CD4-positive, alpha-beta memory T cell (primary cell): ENCODE results near the gene ATP6AP2. TPM values are rescaled to one million over a fixed set of nuclear protein-coding genes. Genes with fewer than 3 reads are reported as not detected.
A peak's percentile ranks its signal among the peaks of the same experiment; 100 is the strongest.

ENCODE experiments used
- CTCF ChIA-PET: fragments of 350-600 bp; sonication (Branson Sonifier 250); formaldehyde crosslinking; loops from one replicate; lab custom pipeline; 2021; ENCODE audit warnings: inconsistent platforms; ENCODE audit not compliant: partially characterized antibody; lab: Charles Lee
- POLR2A ChIA-PET: fragments of 350-600 bp; sonication (Branson Sonifier 250); formaldehyde crosslinking; loops from one replicate; lab custom pipeline; 2021; ENCODE audit not compliant: partially characterized antibody; lab: Charles Lee
- DNase-seq, 5 donors: peaks; one replicate each; pipeline versions ENCODE4 v3.0.0 to v3.0.0-alpha.2; 2020 to 2022; ENCODE audit warnings: mixed read lengths in 1 of 5
- H3K27ac ChIP-seq: one replicate; pipeline ENCODE4 v1.7.0; 2013; ENCODE audit warnings: low read depth, low read length
- H3K27me3 ChIP-seq: 2 replicates; pipeline ENCODE4 v1.7.0; 2013; ENCODE audit warnings: mild to moderate bottlenecking, low read length, moderate library complexity; ENCODE audit not compliant: insufficient read depth
- H3K36me3 ChIP-seq: 2 replicates; pipeline ENCODE4 v1.7.0; 2013; ENCODE audit warnings: mild to moderate bottlenecking, low read length, moderate library complexity; ENCODE audit not compliant: insufficient read depth
- H3K4me1 ChIP-seq: 2 replicates; pipeline ENCODE4 v1.7.0; 2013; ENCODE audit warnings: mild to moderate bottlenecking, low read length, moderate library complexity; ENCODE audit not compliant: insufficient read depth
- H3K4me3 ChIP-seq, 2 donors: one replicate each; pipeline ENCODE4 v1.7.0; 2013; ENCODE audit warnings: low read length in 2 of 2, mild to moderate bottlenecking in 1 of 2
- H3K9me3 ChIP-seq, 2 donors: one replicate each; pipeline ENCODE4 v1.7.0; 2013; ENCODE audit warnings: low read length in 2 of 2, control low read depth in 1 of 2; ENCODE audit not compliant: control insufficient read depth in 1 of 2
- H3K27ac Mint-ChIP-seq, 7 donors: one replicate each; pipeline ENCODE4 v1.8.0; 2020 to 2021; ENCODE audit warnings: mixed read lengths in 7 of 7, mild to moderate bottlenecking in 6 of 7, inconsistent platforms in 3 of 7, moderate library complexity in 3 of 7
- H3K27me3 Mint-ChIP-seq, 2 donors: one replicate each; pipeline ENCODE4 v1.8.0; 2020 to 2021; ENCODE audit warnings: mixed read lengths in 2 of 2
- H3K36me3 Mint-ChIP-seq, 2 donors: one replicate each; pipeline ENCODE4 v1.8.0; 2020 to 2021; ENCODE audit warnings: mixed read lengths in 2 of 2, inconsistent platforms in 1 of 2, mild to moderate bottlenecking in 1 of 2
- H3K4me1 Mint-ChIP-seq, 4 donors: one replicate each; pipeline ENCODE4 v1.8.0; 2020 to 2021; ENCODE audit warnings: mixed read lengths in 4 of 4, mild to moderate bottlenecking in 1 of 4
- H3K4me3 Mint-ChIP-seq, 8 donors: one replicate each; pipeline ENCODE4 v1.8.0; 2020 to 2021; ENCODE audit warnings: mixed read lengths in 8 of 8, mild to moderate bottlenecking in 7 of 8, moderate library complexity in 6 of 8, inconsistent platforms in 3 of 8
- H3K9me3 Mint-ChIP-seq, 8 donors: one replicate each; pipeline ENCODE4 v1.8.0; 2020 to 2021; ENCODE audit warnings: mixed read lengths in 8 of 8, mild to moderate bottlenecking in 5 of 8, inconsistent platforms in 3 of 8, moderate library complexity in 1 of 8
- intact Hi-C: fragments of 100-400 bp; cut with micrococcal nuclease; formaldehyde crosslinking; loops from one replicate; pipeline ENCODE4 v1.15.1; 2023
- polyA plus RNA-seq, 2 donors: library from polyadenylated mRNA; unstranded; fragments of 300-500 nt; fragmentation: Illumina TruSeq; gene quantifications; one replicate each; pipeline ENCODE4 v1.2.3, GENCODE V29; 2021
- total RNA-seq, 2 experiments: library from RNA; stranded (reverse); gene quantifications; one replicate each; pipeline ENCODE4 v1.2.3, GENCODE V29; 2021

Gene ATP6AP2, protein sequence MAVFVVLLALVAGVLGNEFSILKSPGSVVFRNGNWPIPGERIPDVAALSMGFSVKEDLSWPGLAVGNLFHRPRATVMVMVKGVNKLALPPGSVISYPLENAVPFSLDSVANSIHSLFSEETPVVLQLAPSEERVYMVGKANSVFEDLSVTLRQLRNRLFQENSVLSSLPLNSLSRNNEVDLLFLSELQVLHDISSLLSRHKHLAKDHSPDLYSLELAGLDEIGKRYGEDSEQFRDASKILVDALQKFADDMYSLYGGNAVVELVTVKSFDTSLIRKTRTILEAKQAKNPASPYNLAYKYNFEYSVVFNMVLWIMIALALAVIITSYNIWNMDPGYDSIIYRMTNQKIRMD
- total RNA-seq: 10 to 100 TPM; 80.9 to 86.5 TPM
- 100 to 1,000 TPM; 191 to 254 TPM for polyA plus RNA-seq

GRCh38 chrX:40580537-40581335 is at the start of gene ATP6AP2:
TSS of gene ATP6AP2 (plus strand) at chrX:40580970. CDS start at chrX:40581066, 96 bp downstream.
- H3K27me3 ChIP-seq: no peaks in the 10 kb centered on the region
- intact Hi-C loops: loop anchor here (1.0 to 10.0 kb wide), 4 partner anchors 67 to 754 kb away; partner anchors contain the start of genes CXorf38, DDX3X, MED14 and USP9X
- Mint-ChIP-seq H3K36me3 (peaks cover 0 to 4% of the 10 kb centered on the region in 2 donors), H3K4me3 (peak within 1 kb of the TSS; percentile 90 to 95 (median 92)), H3K27me3 (no peaks in the 10 kb centered on the region), H3K9me3 (no peaks in the 10 kb centered on the region), H3K27ac (peak within 1 kb of the TSS; percentile 85 to 98 (median 96)), H3K4me1 (peaks cover 15 to 35% (median 26%) of the 10 kb centered on the region in 4 donors)
- ChIA-PET CTCF (interaction anchor here (0.5 kb wide), 1 partner anchor 661 kb away, joined by 3 read pairs; no protein-coding TSS in a partner anchor), POLR2A (interaction anchor here (0.9 to 2.8 kb wide), 7 partner anchors 9 to 155 kb away, joined by 3 to 12 read pairs (median 3); partner anchors contain the start of gene CXorf38)
- peak within 1 kb of the TSS; percentile 61 to 82 for H3K4me3 ChIP-seq
- peak; percentile 85 to 93 (median 90) for DNase-seq
- H3K27ac ChIP-seq: peak within 1 kb of the TSS; percentile 84
- H3K9me3 ChIP-seq: no peaks in the 10 kb centered on the region
- H3K36me3 ChIP-seq: no peaks in the 10 kb centered on the region
- H3K4me1 ChIP-seq: peaks cover 21% of the 10 kb centered on the region

DNA sequence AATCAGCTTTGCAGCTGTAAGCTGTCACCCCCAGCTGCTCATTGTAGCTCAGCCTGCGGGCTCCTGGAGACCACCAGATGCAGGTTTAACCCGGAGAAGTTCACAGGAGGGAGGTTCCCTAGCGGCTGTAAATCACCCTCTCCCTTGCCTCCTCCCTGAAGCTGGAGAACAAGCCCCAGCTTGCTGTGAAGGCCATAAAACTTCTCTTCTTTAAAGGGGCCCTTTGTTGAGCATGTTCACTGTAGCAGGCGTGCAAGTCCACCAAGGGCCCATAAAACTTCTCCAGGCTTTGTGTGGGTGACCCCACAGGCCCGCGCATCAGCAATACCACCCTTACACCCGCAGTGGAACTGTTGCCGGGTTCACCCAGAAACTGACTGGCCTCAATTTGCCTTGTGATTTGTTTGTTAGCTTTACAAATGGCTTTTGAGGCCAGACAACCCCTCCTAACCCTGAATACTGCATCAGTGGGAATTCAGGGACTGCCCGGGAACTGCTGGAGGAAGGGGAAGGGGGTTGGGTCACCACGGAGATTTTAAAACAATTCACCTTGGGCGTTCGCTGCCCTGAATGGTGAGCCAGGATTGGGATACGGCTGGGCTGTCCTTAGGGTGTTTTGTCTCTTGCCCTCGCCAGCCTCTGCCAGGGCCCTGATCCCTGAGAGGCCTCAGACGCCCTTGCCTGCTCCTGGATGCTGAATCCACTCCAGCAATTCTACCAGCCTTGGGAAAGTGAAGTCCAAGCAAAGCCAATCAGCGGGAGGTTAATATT is 49.5 kb upstream of the ATP6AP2 start:
- no peaks in the 10 kb centered on the region for H3K9me3 Mint-ChIP-seq
- Histone ChIP-seq H3K4me3 (no peak overlapping the region), H3K27ac (no peak overlapping the region), H3K9me3 (no peaks in the 10 kb centered on the region), H3K27me3 (no peaks in the 10 kb centered on the region), H3K4me1 (no peaks in the 10 kb centered on the region), H3K36me3 (no peaks in the 10 kb centered on the region)
- intact Hi-C loops: no loop called here
- no peak overlapping the region for H3K4me3 Mint-ChIP-seq
- H3K27me3 Mint-ChIP-seq: no peaks in the 10 kb centered on the region
- H3K4me1 Mint-ChIP-seq: no peaks in the 10 kb centered on the region
- ChIA-PET CTCF (no interaction called here), POLR2A (no interaction called here)
- H3K36me3 Mint-ChIP-seq: no peaks in the 10 kb centered on the region
- H3K27ac Mint-ChIP-seq: no peak overlapping the region
- no peak for DNase-seq

GRCh38 chrX:40537310-40537709 is 43.5 kb upstream of the ATP6AP2 start:
- no peak overlapping the region for H3K27ac ChIP-seq
- no peak for DNase-seq
- no peak overlapping the region for H3K4me3 Mint-ChIP-seq
- H3K27me3 Mint-ChIP-seq: no peaks in the 10 kb centered on the region
- H3K27me3 ChIP-seq: no peaks in the 10 kb centered on the region
- intact Hi-C loops: loop anchor here (5.0 kb wide), 1 partner anchor 35 kb away; no protein-coding TSS in a partner anchor
- H3K36me3 Mint-ChIP-seq: no peaks in the 10 kb centered on the region
- peaks cover 0 to 1% (median 0%) of the 10 kb centered on the region in 8 donors for H3K9me3 Mint-ChIP-seq
- H3K4me3 ChIP-seq: no peak overlapping the region
- peaks cover 12% of the 10 kb centered on the region for H3K4me1 ChIP-seq
- ChIA-PET POLR2A (no interaction called here), CTCF (no interaction called here)
- H3K27ac Mint-ChIP-seq: no peak overlapping the region
- no peaks in the 10 kb centered on the region for H3K36me3 ChIP-seq
- no peaks in the 10 kb centered on the region for H3K9me3 ChIP-seq
- H3K4me1 Mint-ChIP-seq: peaks cover 10 to 20% (median 16%) of the 10 kb centered on the region in 4 donors

DNA sequence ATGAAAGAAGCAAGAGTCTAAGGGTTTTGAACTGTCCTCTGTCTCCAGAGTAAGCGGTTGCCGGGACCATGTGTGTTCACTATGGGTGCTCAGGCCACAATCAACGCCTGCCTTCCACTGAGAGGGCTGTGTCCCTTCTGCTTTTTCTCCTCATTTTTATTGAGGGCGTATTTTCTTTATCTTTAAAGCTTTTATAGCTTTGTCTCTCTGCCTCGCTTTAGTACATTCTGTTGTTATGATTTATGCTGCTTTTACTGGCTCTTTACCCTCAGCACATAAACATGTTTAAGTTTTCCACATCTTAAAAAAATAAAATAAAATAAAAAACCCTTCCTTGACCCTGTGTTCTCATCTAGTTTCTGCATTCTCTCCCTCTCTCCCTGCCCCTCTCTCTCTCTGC is 42.4 kb upstream of the ATP6AP2 start:
- Mint-ChIP-seq H3K36me3 (no peaks in the 10 kb centered on the region), H3K4me3 (peak overlapping the region in 1 of 8 donors; percentile 12), H3K27ac (peak overlapping the region in 1 of 7 donors; percentile 19), H3K9me3 (peaks cover 0 to 1% (median 0%) of the 10 kb centered on the region in 8 donors), H3K27me3 (no peaks in the 10 kb centered on the region), H3K4me1 (peaks cover 10 to 20% (median 16%) of the 10 kb centered on the region in 4 donors)
- no peak overlapping the region for H3K4me3 ChIP-seq
- CTCF ChIA-PET: interaction anchor here (0.9 to 1.6 kb wide), 7 partner anchors 10 to 256 kb away, joined by 3 to 7 read pairs (median 4); no protein-coding TSS in a partner anchor
- intact Hi-C loops: loop anchor here (5.0 kb wide), 1 partner anchor 34 kb away; no protein-coding TSS in a partner anchor
- POLR2A ChIA-PET: no interaction called here
- H3K9me3 ChIP-seq: no peaks in the 10 kb centered on the region
- H3K36me3 ChIP-seq: no peaks in the 10 kb centered on the region
- no peaks in the 10 kb centered on the region for H3K27me3 ChIP-seq
- H3K4me1 ChIP-seq: peaks cover 12% of the 10 kb centered on the region
- no peak overlapping the region for H3K27ac ChIP-seq
- DNase-seq: no peak

GRCh38 chrX:40539214-40540142 is 41.3 kb upstream of the ATP6AP2 start:
- peak overlapping the region in 7 of 8 donors; percentile 26 to 68 (median 56) for H3K4me3 Mint-ChIP-seq
- H3K9me3 Mint-ChIP-seq: peaks cover 0 to 1% (median 0%) of the 10 kb centered on the region in 8 donors
- no peak overlapping the region for H3K4me3 ChIP-seq
- DNase-seq: peak; percentile 68 to 78 (median 73)
- H3K27me3 Mint-ChIP-seq: no peaks in the 10 kb centered on the region
- H3K4me1 ChIP-seq: peaks cover 12% of the 10 kb centered on the region
- CTCF ChIA-PET: interaction anchor here (0.6 to 1.6 kb wide), 11 partner anchors 9 to 255 kb away, joined by 3 to 7 read pairs (median 4); no protein-coding TSS in a partner anchor
- no peaks in the 10 kb centered on the region for H3K9me3 ChIP-seq
- POLR2A ChIA-PET: no interaction called here
- peaks cover 12 to 20% (median 17%) of the 10 kb centered on the region in 4 donors for H3K4me1 Mint-ChIP-seq
- intact Hi-C loops: loop anchor here (1.0 to 10.0 kb wide), 5 partner anchors 33 to 713 kb away; partner anchors contain the start of gene MED14
- H3K36me3 ChIP-seq: no peaks in the 10 kb centered on the region
- peak overlapping the region; percentile 29 to 87 (median 77) for H3K27ac Mint-ChIP-seq
- no peaks in the 10 kb centered on the region for H3K36me3 Mint-ChIP-seq
- no peaks in the 10 kb centered on the region for H3K27me3 ChIP-seq
- H3K27ac ChIP-seq: no peak overlapping the region

GRCh38 chrX:40542208-40542607 is 38.6 kb upstream of the ATP6AP2 start:
- Mint-ChIP-seq H3K27me3 (no peaks in the 10 kb centered on the region), H3K36me3 (no peaks in the 10 kb centered on the region), H3K4me3 (no peak overlapping the region), H3K9me3 (peaks cover 0 to 1% (median 0%) of the 10 kb centered on the region in 8 donors), H3K4me1 (peaks cover 12 to 20% (median 17%) of the 10 kb centered on the region in 4 donors), H3K27ac (no peak overlapping the region)
- no peak overlapping the region for H3K4me3 ChIP-seq
- intact Hi-C loops: loop anchor here (5.0 to 10.0 kb wide), 2 partner anchors 573 to 710 kb away; no protein-coding TSS in a partner anchor
- H3K36me3 ChIP-seq: no peaks in the 10 kb centered on the region
- DNase-seq: no peak
- H3K4me1 ChIP-seq: peaks cover 12% of the 10 kb centered on the region
- H3K9me3 ChIP-seq: no peaks in the 10 kb centered on the region
- ChIA-PET POLR2A (no interaction called here), CTCF (interaction anchor here (0.5 to 1.0 kb wide), 3 partner anchors 104 to 463 kb away, joined by 3 to 4 read pairs (median 3); no protein-coding TSS in a partner anchor)
- no peaks in the 10 kb centered on the region for H3K27me3 ChIP-seq
- H3K27ac ChIP-seq: no peak overlapping the region
